Fibroblast of lung (primary cell): Measurements from ENCODE around the gene PLEKHA7.

Experiments used
- EZH2 ChIP-seq: IDR thresholded peaks from 2 replicates; pipeline ENCODE4 v1.5.1; 2012; ENCODE audit warnings: low read length, control low read depth, mild to moderate bottlenecking; ENCODE audit errors: missing control alignments
- TF ChIP-seq, protein P1 (sequence below), 2 donors: IDR thresholded peaks in 1 of 2; conservative IDR thresholded peaks in 1 of 2; 1 replicate in 1 of 2; 2 replicates in 1 of 2; pipeline ENCODE4 v1.5.1; 2011 to 2012; ENCODE audit warnings: low read length in 2 of 2, control low read depth in 1 of 2, inconsistent platforms in 1 of 2, low read depth in 1 of 2, mild to moderate bottlenecking in 1 of 2

DNA sequence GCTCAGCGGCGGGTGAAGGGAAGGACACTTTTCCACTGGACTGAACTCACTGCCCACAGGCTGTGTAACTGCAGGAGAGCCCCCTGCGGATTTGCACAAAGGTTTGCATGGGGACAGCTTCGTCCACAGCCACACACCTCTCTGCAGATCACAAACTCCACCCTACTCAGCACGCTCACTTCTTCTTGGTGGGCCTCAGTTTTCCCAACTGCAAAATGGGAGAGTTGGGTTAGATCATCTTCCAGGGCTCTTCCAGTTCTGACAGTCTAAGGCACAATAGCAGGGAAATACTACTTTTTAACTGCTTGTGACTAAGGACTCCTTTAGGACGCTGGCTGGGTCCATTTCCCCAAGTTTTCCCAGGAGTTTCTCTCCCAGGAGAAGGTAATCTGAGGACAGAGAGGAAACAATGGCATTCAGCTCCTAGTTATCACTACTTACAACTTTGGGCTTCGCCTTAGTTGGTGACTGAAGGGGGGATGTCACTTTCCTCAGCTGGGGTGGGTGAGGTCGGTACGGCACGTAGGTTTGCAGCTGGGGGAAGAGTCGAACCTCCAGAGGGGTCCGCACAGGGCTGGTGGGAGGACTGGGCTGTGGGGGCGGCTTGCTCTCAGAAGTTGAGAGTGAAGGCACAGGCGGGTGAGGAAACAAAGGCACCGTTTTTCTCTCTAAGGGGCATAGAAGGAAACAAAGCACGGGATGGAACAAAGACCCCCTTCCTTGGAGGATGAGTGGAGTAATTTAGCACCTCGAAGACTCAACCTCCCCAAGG lies 220.0 kb downstream of the PLEKHA7 start:
- TF ChIP-seq, protein P1, sequence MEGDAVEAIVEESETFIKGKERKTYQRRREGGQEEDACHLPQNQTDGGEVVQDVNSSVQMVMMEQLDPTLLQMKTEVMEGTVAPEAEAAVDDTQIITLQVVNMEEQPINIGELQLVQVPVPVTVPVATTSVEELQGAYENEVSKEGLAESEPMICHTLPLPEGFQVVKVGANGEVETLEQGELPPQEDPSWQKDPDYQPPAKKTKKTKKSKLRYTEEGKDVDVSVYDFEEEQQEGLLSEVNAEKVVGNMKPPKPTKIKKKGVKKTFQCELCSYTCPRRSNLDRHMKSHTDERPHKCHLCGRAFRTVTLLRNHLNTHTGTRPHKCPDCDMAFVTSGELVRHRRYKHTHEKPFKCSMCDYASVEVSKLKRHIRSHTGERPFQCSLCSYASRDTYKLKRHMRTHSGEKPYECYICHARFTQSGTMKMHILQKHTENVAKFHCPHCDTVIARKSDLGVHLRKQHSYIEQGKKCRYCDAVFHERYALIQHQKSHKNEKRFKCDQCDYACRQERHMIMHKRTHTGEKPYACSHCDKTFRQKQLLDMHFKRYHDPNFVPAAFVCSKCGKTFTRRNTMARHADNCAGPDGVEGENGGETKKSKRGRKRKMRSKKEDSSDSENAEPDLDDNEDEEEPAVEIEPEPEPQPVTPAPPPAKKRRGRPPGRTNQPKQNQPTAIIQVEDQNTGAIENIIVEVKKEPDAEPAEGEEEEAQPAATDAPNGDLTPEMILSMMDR (conservative IDR thresholded peaks at IDR 0.05 in 1 of 2, IDR thresholded peaks at IDR 0.05 in 1 of 2; ENCODE audit: low read depth in 1 of 2, low read length in 2 of 2): no peak
- TF ChIP-seq EZH2: no peak
